Thoracic aorta (tissue), 2 donors: ENCODE results near the gene JADE1. TPM values are rescaled to one million over a fixed set of nuclear protein-coding genes. Genes with fewer than 3 reads are reported as not detected.

ENCODE experiments used
- ATAC-seq: fragments of 150-250 bp; one replicate; pipeline ENCODE4 v1.8.0; 2017; ENCODE audit warnings: low read depth; ENCODE audit not compliant: insufficient number of reproducible peaks, low FRiP score
- DNase-seq: peaks from one replicate; pipeline ENCODE4 v3.0.0-alpha.2; 2020; ENCODE audit warnings: low spot score
- H3K27ac ChIP-seq, 2 donors: fragments of 200-600 bp; sonication (generic); 1 replicate in 1 of 2; 2 replicates in 1 of 2; pipeline ENCODE4 v1.5.1; 2016; ENCODE audit warnings: mild to moderate bottlenecking in 2 of 2, moderate library complexity in 2 of 2
- H3K27me3 ChIP-seq: fragments of 200-600 bp; sonication (generic); replicated peaks from 2 replicates; pipeline ENCODE4 v1.6.0; 2016; ENCODE audit warnings: mild to moderate bottlenecking; ENCODE audit not compliant: insufficient read depth
- H3K36me3 ChIP-seq: fragments of 200-600 bp; sonication (generic); one replicate; pipeline ENCODE4 v1.5.1; 2016
- H3K4me1 ChIP-seq, 2 donors: fragments of 200-600 bp; sonication (generic); 1 replicate in 1 of 2; 2 replicates in 1 of 2; pipeline versions ENCODE4 v1.5.1 to v1.6.0; 2016; ENCODE audit warnings: low read depth in 2 of 2, mild to moderate bottlenecking in 1 of 2; ENCODE audit not compliant: control insufficient read depth in 1 of 2
- H3K4me3 ChIP-seq: fragments of 200-600 bp; sonication (generic); 2 replicates; pipeline ENCODE4 v1.5.1; 2016; ENCODE audit warnings: mild to moderate bottlenecking
- H3K9me3 ChIP-seq: fragments of 200-600 bp; sonication (generic); 2 replicates; pipeline ENCODE4 v1.5.1; 2016
- total RNA-seq, 2 donors: library from RNA; depleted of rRNA; stranded (reverse); fragments of >200 nt; gene quantifications; one replicate each; pipeline versions ENCODE4 v1.1.0 to v1.2.3, GENCODE V29; 2016
- TF ChIP-seq, protein P1 (sequence below): fragments of 200-600 bp; sonication (generic); IDR thresholded peaks from one replicate; pipeline ENCODE4 v1.5.1; 2019; ENCODE audit warnings: antibody characterized with exemption

JADE1 gene
- total RNA-seq, 2 donors from 2014 or later, result 23.7 to 63.8 TPM

GRCh38 chr4:128837198-128837597 lies 27.7 kb downstream of the JADE1 start:
- TF ChIP-seq, protein P1, sequence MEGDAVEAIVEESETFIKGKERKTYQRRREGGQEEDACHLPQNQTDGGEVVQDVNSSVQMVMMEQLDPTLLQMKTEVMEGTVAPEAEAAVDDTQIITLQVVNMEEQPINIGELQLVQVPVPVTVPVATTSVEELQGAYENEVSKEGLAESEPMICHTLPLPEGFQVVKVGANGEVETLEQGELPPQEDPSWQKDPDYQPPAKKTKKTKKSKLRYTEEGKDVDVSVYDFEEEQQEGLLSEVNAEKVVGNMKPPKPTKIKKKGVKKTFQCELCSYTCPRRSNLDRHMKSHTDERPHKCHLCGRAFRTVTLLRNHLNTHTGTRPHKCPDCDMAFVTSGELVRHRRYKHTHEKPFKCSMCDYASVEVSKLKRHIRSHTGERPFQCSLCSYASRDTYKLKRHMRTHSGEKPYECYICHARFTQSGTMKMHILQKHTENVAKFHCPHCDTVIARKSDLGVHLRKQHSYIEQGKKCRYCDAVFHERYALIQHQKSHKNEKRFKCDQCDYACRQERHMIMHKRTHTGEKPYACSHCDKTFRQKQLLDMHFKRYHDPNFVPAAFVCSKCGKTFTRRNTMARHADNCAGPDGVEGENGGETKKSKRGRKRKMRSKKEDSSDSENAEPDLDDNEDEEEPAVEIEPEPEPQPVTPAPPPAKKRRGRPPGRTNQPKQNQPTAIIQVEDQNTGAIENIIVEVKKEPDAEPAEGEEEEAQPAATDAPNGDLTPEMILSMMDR, result no peak
- Histone ChIP-seq H3K27me3 (no peaks in the 10 kb centered on the region), H3K4me1 (peaks cover 21 to 50% of the 10 kb centered on the region in 2 donors), H3K36me3 (peaks cover 6% of the 10 kb centered on the region), H3K27ac (peak overlapping the region; percentile 3 to 13), H3K4me3 (no peak overlapping the region), H3K9me3 (no peaks in the 10 kb centered on the region)
- DNase-seq, result no peak
- no peak for ATAC-seq

- TF ChIP-seq, protein P1, result no peak
- Histone ChIP-seq H3K27ac (no peak overlapping the region), H3K27me3 (no peaks in the 10 kb centered on the region), H3K9me3 (no peaks in the 10 kb centered on the region), H3K4me1 (peaks cover 21 to 53% of the 10 kb centered on the region in 2 donors), H3K4me3 (no peak overlapping the region), H3K36me3 (peaks cover 6% of the 10 kb centered on the region)
- ATAC-seq (no peak), DNase-seq (no peak)
Measured at GRCh38 chr4:128837679-128838078, 28.2 kb downstream of the JADE1 start.

DNA sequence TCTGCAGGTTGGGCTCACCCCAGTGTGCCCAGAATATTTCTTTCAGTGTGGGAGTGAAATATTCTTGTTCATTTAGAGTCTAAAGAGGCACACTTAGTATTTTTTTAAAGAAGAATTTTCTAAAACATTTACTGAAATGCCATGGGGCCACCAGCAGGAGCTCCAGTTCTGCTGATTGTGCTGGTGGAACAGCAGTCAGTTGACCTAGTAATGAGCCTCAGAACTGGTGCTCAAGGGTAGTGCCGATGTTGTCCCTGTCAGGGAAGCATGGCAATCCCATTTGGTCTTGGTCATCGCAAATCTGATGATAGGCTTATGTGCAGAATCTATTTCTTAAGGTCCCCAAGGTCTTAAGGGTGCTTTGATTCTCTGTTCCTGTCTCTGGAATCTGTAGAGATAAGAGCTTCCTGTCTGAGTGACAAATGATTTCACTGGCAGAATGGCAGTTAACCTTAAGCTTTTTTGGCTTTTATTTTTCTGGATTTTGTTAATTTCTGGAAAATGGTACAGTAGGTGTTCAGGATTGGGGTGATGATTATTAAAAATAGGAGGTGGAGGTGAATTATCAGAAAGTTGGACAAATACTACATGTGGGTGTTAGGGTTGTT lies 31.3 kb downstream of the JADE1 start:
- H3K4me3 ChIP-seq, result no peak overlapping the region
- TF ChIP-seq, protein P1, result no peak
- no peak for ATAC-seq
- no peaks in the 10 kb centered on the region for H3K9me3 ChIP-seq
- peaks cover 4% of the 10 kb centered on the region for H3K36me3 ChIP-seq
- DNase-seq, result no peak
- no peaks in the 10 kb centered on the region for H3K27me3 ChIP-seq
- H3K27ac ChIP-seq, result no peak overlapping the region
- H3K4me1 ChIP-seq, result peaks cover 9 to 73% of the 10 kb centered on the region in 2 donors

DNA sequence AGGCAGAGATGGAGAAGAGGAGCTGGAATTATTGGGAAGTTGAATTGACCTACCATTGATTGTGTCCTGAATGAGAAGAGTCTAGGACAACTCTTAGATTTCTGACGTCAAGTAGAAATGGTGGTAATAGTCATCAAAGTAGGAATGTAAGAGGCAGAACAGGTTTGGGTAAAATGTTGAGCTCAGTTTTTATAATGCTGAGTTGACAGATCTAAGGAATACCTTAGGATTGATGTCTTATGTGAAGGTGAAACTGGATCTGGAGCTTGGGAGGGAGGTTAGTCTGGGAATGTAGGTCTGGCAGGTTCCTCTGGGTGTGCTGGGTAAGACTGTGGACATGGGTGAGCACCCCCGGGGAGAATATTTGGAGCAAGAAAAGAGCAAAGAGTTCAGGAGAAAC lies 31.9 kb downstream of the JADE1 start:
- H3K27ac ChIP-seq, result peak overlapping the region in 1 of 2 donors; percentile 31
- TF ChIP-seq, protein P1, result no peak
- H3K27me3 ChIP-seq, result no peaks in the 10 kb centered on the region
- peaks cover 9% of the 10 kb centered on the region for H3K36me3 ChIP-seq
- no peak for DNase-seq
- H3K4me3 ChIP-seq, result no peak overlapping the region
- ATAC-seq, result no peak
- H3K4me1 ChIP-seq, result peaks cover 6 to 72% of the 10 kb centered on the region in 2 donors
- no peaks in the 10 kb centered on the region for H3K9me3 ChIP-seq

- no peak for DNase-seq
- Histone ChIP-seq H3K4me3 (no peak overlapping the region), H3K27me3 (no peaks in the 10 kb centered on the region), H3K27ac (peak overlapping the region; percentile 4 to 25), H3K9me3 (no peaks in the 10 kb centered on the region), H3K36me3 (peaks cover 41% of the 10 kb centered on the region), H3K4me1 (peaks cover 3 to 62% of the 10 kb centered on the region in 2 donors)
- TF ChIP-seq, protein P1, result no peak
- peak; percentile 17 for ATAC-seq
Measured at GRCh38 chr4:128844931-128845330, 35.4 kb downstream of the JADE1 start.
